ENCODE results near the gene CCT8L2.

DNA sequence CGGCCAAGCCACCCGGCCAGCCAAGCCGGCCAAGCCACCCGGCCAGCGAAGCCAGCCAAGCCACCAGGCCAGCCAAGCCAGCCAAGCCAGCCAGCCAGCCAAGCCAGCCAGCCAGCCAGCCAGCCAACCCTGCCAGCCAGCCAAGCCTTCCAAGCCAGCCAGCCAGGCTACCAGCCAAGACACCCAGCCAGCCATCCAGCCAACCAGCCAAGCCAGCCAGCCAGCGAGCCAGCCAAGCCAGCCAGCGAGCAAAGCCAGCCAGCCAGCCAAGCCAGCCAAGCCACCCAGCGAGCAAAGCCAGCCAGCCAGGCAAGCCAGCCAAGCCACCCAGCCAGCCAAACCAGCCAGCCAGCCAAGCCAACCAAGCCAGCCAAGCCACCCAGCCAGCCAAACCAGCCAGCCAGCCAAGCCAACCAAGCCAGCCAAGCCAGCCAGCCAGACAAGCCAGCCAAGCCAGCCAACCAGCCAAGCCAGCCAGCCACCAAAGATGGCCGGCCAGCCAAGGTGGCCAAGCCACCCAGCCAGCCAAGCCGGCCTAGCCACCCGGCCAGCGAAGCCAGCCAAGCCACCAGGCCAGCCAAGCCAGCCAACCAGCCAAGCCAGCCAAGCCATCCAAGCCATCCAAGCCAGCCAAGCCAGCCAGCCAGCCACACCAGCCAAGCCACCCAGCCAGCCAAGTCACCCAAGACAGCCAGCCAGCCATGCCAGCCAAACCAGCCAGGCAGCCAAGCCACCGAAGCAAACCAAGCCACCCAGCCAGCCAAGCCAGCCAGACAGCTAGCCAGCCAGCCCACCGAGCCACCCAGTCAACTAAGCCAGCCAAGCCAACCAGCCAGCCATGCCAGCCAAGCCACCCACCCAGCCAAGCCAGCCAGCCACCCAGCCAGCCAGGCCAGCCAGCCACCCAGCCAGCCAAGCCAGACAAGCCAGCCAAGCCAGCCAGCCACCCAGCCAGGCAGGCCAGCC, 28.8 kb downstream of the CCT8L2 start:
- TF ChIP-seq, protein P1, sequence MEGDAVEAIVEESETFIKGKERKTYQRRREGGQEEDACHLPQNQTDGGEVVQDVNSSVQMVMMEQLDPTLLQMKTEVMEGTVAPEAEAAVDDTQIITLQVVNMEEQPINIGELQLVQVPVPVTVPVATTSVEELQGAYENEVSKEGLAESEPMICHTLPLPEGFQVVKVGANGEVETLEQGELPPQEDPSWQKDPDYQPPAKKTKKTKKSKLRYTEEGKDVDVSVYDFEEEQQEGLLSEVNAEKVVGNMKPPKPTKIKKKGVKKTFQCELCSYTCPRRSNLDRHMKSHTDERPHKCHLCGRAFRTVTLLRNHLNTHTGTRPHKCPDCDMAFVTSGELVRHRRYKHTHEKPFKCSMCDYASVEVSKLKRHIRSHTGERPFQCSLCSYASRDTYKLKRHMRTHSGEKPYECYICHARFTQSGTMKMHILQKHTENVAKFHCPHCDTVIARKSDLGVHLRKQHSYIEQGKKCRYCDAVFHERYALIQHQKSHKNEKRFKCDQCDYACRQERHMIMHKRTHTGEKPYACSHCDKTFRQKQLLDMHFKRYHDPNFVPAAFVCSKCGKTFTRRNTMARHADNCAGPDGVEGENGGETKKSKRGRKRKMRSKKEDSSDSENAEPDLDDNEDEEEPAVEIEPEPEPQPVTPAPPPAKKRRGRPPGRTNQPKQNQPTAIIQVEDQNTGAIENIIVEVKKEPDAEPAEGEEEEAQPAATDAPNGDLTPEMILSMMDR (IDR thresholded peaks at IDR 0.05) = no peak
- no peak for TF ChIP-seq POLR2AphosphoS5 (IDR thresholded peaks at IDR 0.05)
- TF ChIP-seq POLR2A (IDR thresholded peaks at IDR 0.05) = no peak
